ENCODE measurements around the gene USP49. TPM values are rescaled to one million over a fixed set of nuclear protein-coding genes. Genes with fewer than 3 reads are reported as not detected.

The USP49 gene
- total and polyA plus RNA-seq, 3 experiments from 2014 or later: 0.59 to 5.2 (median 5.0) TPM

DNA sequence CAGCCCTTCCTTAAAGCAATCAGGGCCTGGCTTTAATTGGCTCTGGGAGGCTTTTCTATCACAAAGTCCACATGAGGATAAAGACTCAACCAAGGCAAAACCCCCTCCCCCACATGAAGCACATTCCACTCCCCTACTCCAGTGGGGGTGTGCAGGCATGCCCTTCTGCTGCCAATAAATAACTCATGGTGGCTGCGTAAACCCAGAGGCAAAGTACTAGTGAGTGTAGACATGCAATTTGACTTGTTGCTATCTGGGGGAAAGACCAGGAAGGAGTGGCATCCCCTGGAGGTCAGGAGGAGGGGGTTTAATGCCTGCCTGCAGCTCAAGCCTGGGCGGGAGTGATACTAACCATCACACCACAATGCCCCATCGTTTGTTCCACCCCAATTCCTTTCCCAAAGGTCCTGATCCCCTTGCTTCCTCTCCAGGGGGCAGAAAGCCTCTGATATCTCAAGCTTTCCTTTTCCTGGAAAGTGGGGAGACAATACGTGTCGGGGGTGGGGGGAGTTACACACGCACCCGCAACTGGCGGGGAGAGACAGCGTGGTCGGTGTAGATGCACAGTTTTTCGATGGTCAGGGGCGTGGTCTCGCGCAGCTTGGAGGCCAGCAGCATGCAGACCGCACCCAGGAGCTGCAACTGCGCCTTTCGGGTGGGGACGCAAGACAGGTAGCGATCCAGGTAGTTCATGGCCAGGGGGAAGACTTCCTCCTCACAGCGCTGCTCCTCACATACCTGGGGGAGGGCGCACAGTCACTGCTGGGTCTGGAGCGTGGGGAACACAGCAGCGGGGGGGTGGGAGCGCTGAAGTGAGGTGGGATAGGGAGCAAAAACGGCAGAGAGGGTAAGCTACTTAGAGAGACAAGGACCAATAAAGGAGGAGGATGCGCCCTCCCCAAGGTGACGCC lies 44.9 kb upstream of the USP49 start:
- Histone ChIP-seq H3K27ac (ENCODE audit: low read depth, low read length) (peak overlapping the region; percentile 73), H3K27me3 (ENCODE audit: insufficient read depth, low read length, poor library complexity, severe bottlenecking) (no peaks in the 10 kb centered on the region), H3K4me1 (ENCODE audit: insufficient read depth, low read length) (peaks cover 77% of the 10 kb centered on the region), H3K36me3 (ENCODE audit: insufficient read depth, low read length) (peaks cover 25% of the 10 kb centered on the region), H3K4me3 (ENCODE audit: low read length) (peak overlapping the region; percentile 84), H3K9me3 (ENCODE audit: low read length) (no peaks in the 10 kb centered on the region)
- ChIA-PET POLR2A (interaction anchor here (1.2 to 2.1 kb wide), 3 partner anchors 18 to 99 kb away, joined by 5 to 12 read pairs (median 6); partner anchors contain the start of genes BYSL and MED20), CTCF (interaction anchor here (0.7 to 11.8 kb wide), 7 partner anchors 8 to 154 kb away, joined by 3 to 167 read pairs (median 6); partner anchors contain the start of genes BYSL, MED20, TAF8 and TOMM6)
- Mint-ChIP-seq H3K27me3 (peaks cover 0 to 2% of the 10 kb centered on the region in 2 donors), H3K4me1 (peaks cover 64 to 83% (median 68%) of the 10 kb centered on the region in 3 donors), H3K27ac (peak overlapping the region; percentile 81 to 98 (median 96)), H3K4me3 (peak overlapping the region; percentile 78 to 97 (median 95)), H3K9me3 (peaks cover 0 to 2% (median 0%) of the 10 kb centered on the region in 5 donors), H3K36me3 (peaks cover 4 to 30% (median 5%) of the 10 kb centered on the region in 3 donors)
- peak in 1 of 5 donors; percentile 55 for DNase-seq

DNA sequence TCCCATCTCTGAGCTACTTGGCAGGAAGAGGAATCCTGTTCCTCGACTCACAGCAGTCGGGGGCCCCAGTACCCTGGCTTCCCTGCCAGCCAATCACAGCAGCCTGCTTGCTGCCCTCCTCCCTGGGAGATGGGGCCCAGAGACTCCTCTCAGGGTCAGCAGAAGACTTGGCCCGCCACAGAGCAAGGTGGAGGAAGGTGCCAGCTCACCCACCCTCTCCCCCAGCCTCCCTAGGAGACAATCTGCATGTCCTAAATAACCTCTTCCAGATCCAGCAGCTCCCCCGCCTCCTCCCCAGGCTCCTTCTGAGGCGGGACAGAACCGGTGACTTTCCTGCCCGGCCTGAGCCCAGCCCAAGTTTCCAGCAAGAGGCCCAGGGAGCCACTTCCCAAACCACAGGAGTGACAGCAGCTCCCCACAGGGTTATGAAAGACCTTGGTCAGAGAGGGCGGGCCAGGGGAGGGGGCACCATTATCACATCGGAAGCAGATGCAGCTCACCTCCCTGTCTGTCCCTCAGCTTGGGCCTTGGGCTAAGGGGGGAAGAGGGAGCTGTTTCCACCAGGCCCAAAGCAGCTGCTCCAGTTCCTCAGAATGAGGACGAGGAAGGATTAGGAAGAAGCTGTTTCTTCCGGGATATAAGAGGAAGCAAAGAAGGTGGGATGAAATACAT lies 44.1 kb upstream of the USP49 start:
- peaks cover 72 to 83% (median 72%) of the 10 kb centered on the region in 3 donors for H3K4me1 Mint-ChIP-seq
- peaks cover 33% of the 10 kb centered on the region for H3K36me3 ChIP-seq (ENCODE audit: insufficient read depth, low read length)
- H3K27ac Mint-ChIP-seq: peak overlapping the region; percentile 81 to 98 (median 96)
- H3K9me3 ChIP-seq (ENCODE audit: low read length): no peaks in the 10 kb centered on the region
- H3K4me3 Mint-ChIP-seq: peak overlapping the region; percentile 78 to 97 (median 95)
- ChIA-PET CTCF (interaction anchor here (1.2 to 11.8 kb wide), 5 partner anchors 9 to 153 kb away, joined by 3 to 167 read pairs (median 38); partner anchors contain the start of genes BYSL, MED20, TAF8 and TOMM6), POLR2A (interaction anchor here (0.6 to 2.1 kb wide), 6 partner anchors 11 to 155 kb away, joined by 3 to 12 read pairs (median 4); partner anchors contain the start of genes BYSL and MED20)
- peak overlapping the region; percentile 73 for H3K27ac ChIP-seq (ENCODE audit: low read depth, low read length)
- H3K27me3 ChIP-seq (ENCODE audit: insufficient read depth, low read length, poor library complexity, severe bottlenecking): no peaks in the 10 kb centered on the region
- peaks cover 7 to 35% (median 8%) of the 10 kb centered on the region in 3 donors for H3K36me3 Mint-ChIP-seq
- peak in 2 of 5 donors; percentile 5 to 15 for DNase-seq
- peaks cover 0 to 2% (median 0%) of the 10 kb centered on the region in 5 donors for H3K9me3 Mint-ChIP-seq
- H3K27me3 Mint-ChIP-seq: peaks cover 0 to 2% of the 10 kb centered on the region in 2 donors
- peak overlapping the region; percentile 84 for H3K4me3 ChIP-seq (ENCODE audit: low read length)
- H3K4me1 ChIP-seq (ENCODE audit: insufficient read depth, low read length): peaks cover 77% of the 10 kb centered on the region

DNA sequence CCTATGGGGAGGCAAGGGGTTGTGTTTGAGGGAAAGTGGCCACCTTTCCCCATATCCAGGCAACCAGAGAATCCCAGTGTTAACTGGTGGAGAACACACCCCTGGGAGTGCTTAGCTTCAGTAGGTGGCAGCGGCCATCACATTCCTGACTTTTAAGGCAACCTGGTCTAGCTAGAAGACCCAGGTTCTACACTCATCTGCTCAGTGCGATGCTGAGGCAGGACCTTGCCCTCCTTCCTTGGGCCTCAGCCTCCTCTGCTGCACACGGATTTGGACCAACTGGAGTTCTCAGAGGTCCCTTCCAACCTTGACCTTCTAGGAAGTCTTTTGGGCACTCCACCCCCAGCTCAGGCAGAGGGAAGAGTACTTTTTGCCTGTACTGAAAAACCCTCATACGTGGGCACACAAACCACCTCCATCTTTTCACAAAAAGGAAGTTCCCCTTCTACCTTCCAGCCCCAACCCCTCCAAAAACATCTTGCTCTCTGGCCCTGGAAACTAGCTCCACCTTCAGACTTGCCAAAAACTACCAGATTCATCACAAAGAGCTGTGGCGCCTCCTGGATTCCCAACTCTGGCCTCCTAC lies 43.5 kb upstream of the USP49 start:
- peaks cover 73 to 81% (median 74%) of the 10 kb centered on the region in 3 donors for H3K4me1 Mint-ChIP-seq
- H3K4me3 ChIP-seq (ENCODE audit: low read length): peak overlapping the region; percentile 84

DNA sequence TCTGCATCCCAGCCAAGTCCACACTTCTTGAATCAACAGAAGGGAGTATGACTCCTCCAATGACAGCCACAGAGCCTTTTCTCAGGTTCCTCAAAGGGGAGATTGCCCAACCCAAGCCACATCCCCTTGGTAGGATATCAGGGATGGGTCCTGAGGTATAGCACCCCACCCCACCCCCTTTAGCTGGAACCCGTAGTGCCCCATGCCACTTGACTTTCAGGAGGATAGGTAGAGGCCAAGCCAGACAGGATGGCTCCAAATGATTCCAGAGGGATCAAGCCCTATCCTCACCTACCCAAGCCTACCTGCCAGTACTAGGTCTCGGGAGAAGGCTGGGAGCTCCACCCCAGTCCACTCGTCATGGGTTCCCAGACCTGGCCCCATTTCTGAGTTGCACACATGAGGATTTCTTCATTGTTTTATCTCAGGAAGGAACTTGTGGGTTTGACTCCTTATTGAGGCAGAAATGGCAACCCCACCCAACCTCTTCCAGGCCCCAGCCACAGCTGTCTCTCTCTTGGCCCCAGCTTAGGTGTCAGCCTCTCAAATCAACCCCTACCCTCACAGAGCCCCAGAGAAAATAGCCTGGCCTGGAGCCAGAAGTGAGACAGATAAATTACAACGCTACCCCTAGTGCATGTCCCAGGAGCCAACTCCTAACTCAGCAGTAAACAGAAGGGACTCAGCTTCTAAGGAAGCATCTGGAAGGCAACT lies 42.8 kb upstream of the USP49 start:
- Mint-ChIP-seq H3K27ac (peak overlapping the region; percentile 81 to 98 (median 96)), H3K4me1 (peaks cover 71 to 79% (median 76%) of the 10 kb centered on the region in 3 donors), H3K9me3 (peaks cover 0 to 2% (median 0%) of the 10 kb centered on the region in 5 donors), H3K27me3 (peaks cover 0 to 2% of the 10 kb centered on the region in 2 donors), H3K4me3 (peak overlapping the region; percentile 78 to 97 (median 95)), H3K36me3 (peaks cover 9 to 42% (median 10%) of the 10 kb centered on the region in 3 donors)
- no peaks in the 10 kb centered on the region for H3K9me3 ChIP-seq (ENCODE audit: low read length)
- DNase-seq: peak; percentile 34 to 81 (median 74)
- no peaks in the 10 kb centered on the region for H3K27me3 ChIP-seq (ENCODE audit: insufficient read depth, low read length, poor library complexity, severe bottlenecking)
- CTCF ChIA-PET: interaction anchor here (1.1 to 11.8 kb wide), 5 partner anchors 9 to 152 kb away, joined by 3 to 167 read pairs (median 38); partner anchors contain the start of genes BYSL, MED20, TAF8 and TOMM6
- H3K27ac ChIP-seq (ENCODE audit: low read depth, low read length): peak overlapping the region; percentile 73
- POLR2A ChIA-PET: interaction anchor here (0.7 to 1.5 kb wide), 5 partner anchors 10 to 110 kb away, joined by 3 to 4 read pairs (median 4); no protein-coding TSS in a partner anchor
- H3K36me3 ChIP-seq (ENCODE audit: insufficient read depth, low read length): peaks cover 39% of the 10 kb centered on the region
- peak overlapping the region; percentile 84 for H3K4me3 ChIP-seq (ENCODE audit: low read length)
- peaks cover 71% of the 10 kb centered on the region for H3K4me1 ChIP-seq (ENCODE audit: insufficient read depth, low read length)

More for the DNA sequence above, 43.5 kb upstream of the USP49 start:
- H3K9me3 ChIP-seq (ENCODE audit: low read length): no peaks in the 10 kb centered on the region
- peaks cover 37% of the 10 kb centered on the region for H3K36me3 ChIP-seq (ENCODE audit: insufficient read depth, low read length)
- ChIA-PET POLR2A (interaction anchor here (0.6 to 2.1 kb wide), 7 partner anchors 10 to 154 kb away, joined by 3 to 12 read pairs (median 3); partner anchors contain the start of genes BYSL and MED20), CTCF (interaction anchor here (1.1 to 11.8 kb wide), 6 partner anchors 8 to 152 kb away, joined by 3 to 167 read pairs (median 22); partner anchors contain the start of genes BYSL, MED20, TAF8 and TOMM6)
- H3K36me3 Mint-ChIP-seq: peaks cover 9 to 40% (median 9%) of the 10 kb centered on the region in 3 donors
- peaks cover 0 to 2% (median 0%) of the 10 kb centered on the region in 5 donors for H3K9me3 Mint-ChIP-seq
- H3K27ac Mint-ChIP-seq: peak overlapping the region; percentile 81 to 98 (median 96)
- H3K27ac ChIP-seq (ENCODE audit: low read depth, low read length): peak overlapping the region; percentile 73
- DNase-seq: no peak
- H3K27me3 ChIP-seq (ENCODE audit: insufficient read depth, low read length, poor library complexity, severe bottlenecking): no peaks in the 10 kb centered on the region
- H3K27me3 Mint-ChIP-seq: peaks cover 0 to 2% of the 10 kb centered on the region in 2 donors
- H3K4me3 Mint-ChIP-seq: peak overlapping the region; percentile 78 to 97 (median 95)
- peaks cover 76% of the 10 kb centered on the region for H3K4me1 ChIP-seq (ENCODE audit: insufficient read depth, low read length)

DNA sequence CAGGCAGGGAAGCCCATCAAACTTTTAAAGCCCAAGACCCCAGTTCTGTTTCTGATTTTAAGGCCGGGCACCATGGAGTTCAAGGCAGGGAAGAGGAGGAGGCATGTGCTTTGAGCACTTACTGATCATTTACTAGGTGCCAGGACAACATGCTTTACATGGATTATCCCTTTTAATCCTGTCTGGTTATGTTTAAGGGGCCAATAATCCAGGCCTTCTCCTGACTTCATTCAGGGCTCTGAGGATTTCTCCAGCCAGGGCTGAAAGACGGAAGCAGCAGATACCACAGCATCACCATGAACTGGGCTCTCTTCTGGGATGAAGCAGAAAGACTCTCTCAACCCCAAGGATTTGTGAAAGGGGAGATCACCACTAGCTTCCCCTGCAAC lies 42.3 kb upstream of the USP49 start:
- H3K36me3 ChIP-seq (ENCODE audit: insufficient read depth, low read length): peaks cover 44% of the 10 kb centered on the region
- H3K27ac ChIP-seq (ENCODE audit: low read depth, low read length): peak overlapping the region; percentile 73
- Mint-ChIP-seq H3K4me3 (peak overlapping the region; percentile 78 to 97 (median 95)), H3K9me3 (peaks cover 0 to 2% (median 0%) of the 10 kb centered on the region in 5 donors), H3K4me1 (peaks cover 71 to 79% (median 78%) of the 10 kb centered on the region in 3 donors), H3K27me3 (peaks cover 0 to 2% of the 10 kb centered on the region in 2 donors), H3K36me3 (peaks cover 9 to 48% (median 12%) of the 10 kb centered on the region in 3 donors), H3K27ac (peak overlapping the region; percentile 81 to 98 (median 94))
- ChIA-PET CTCF (interaction anchor here (1.1 to 11.8 kb wide), 6 partner anchors 9 to 151 kb away, joined by 3 to 167 read pairs (median 28); partner anchors contain the start of genes BYSL, MED20, TAF8 and TOMM6), POLR2A (interaction anchor here (0.7 kb wide), 1 partner anchor 109 kb away, joined by 4 read pairs; no protein-coding TSS in a partner anchor)
- H3K27me3 ChIP-seq (ENCODE audit: insufficient read depth, low read length, poor library complexity, severe bottlenecking): no peaks in the 10 kb centered on the region
- no peak for DNase-seq
- peaks cover 69% of the 10 kb centered on the region for H3K4me1 ChIP-seq (ENCODE audit: insufficient read depth, low read length)
- H3K4me3 ChIP-seq (ENCODE audit: low read length): peak overlapping the region; percentile 84
- no peaks in the 10 kb centered on the region for H3K9me3 ChIP-seq (ENCODE audit: low read length)

DNA sequence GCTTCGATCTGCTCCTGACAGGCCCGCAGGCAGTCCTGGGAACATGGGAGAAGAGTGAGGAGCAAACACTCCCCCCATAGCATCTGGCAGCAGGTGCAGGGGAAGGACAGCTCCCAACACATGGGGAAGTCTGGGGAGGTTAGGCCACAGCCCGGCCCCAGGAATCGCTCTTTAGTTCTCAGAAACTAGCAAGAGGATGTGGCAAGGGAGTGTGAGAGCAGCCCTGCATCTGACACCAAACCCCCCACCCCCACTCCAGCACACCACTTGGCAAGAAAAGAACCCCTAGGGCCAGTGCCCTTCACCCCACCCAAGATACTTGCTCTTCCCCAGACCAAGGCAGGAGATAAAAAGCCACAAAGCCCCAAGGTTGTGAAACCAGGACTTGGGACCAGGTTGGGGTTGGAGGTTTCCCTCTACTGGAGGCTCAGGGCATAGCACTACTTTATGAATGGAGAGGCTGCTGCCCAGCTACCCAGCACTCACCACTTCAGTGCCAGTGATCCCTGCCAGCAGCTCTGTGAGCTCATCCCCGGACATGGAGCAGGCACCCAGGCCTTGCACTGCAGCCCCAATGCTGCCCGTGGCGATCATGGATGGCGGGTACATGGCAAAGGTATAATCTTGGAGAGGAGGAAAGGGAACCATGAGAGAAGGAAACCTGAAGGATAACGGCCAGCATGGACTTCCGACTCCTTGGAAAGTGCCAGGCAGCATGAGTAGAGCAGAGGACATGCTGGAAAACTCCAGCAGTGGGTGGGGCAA lies 41.1 kb upstream of the USP49 start:
- peak overlapping the region; percentile 81 to 98 (median 94) for H3K27ac Mint-ChIP-seq
- CTCF ChIA-PET: interaction anchor here (0.6 to 11.8 kb wide), 16 partner anchors 9 to 165 kb away, joined by 3 to 167 read pairs (median 4); partner anchors contain the start of genes BYSL, MED20, TAF8 and TOMM6
- Histone ChIP-seq H3K27me3 (ENCODE audit: insufficient read depth, low read length, poor library complexity, severe bottlenecking) (no peaks in the 10 kb centered on the region), H3K27ac (ENCODE audit: low read depth, low read length) (peak overlapping the region; percentile 40), H3K9me3 (ENCODE audit: low read length) (no peaks in the 10 kb centered on the region), H3K4me3 (ENCODE audit: low read length) (peak overlapping the region; percentile 53), H3K4me1 (ENCODE audit: insufficient read depth, low read length) (peaks cover 62% of the 10 kb centered on the region), H3K36me3 (ENCODE audit: insufficient read depth, low read length) (peaks cover 55% of the 10 kb centered on the region)
- DNase-seq: peak; percentile 67 to 89 (median 73)
- POLR2A ChIA-PET: interaction anchor here (0.8 to 5.0 kb wide), 4 partner anchors 14 to 150 kb away, joined by 3 to 24 read pairs (median 3); partner anchors contain the start of genes BYSL, MED20 and USP49
- peak overlapping the region; percentile 76 to 97 (median 94) for H3K4me3 Mint-ChIP-seq
- peaks cover 0 to 2% of the 10 kb centered on the region in 2 donors for H3K27me3 Mint-ChIP-seq
- H3K9me3 Mint-ChIP-seq: no peaks in the 10 kb centered on the region
- H3K36me3 Mint-ChIP-seq: peaks cover 9 to 57% (median 15%) of the 10 kb centered on the region in 3 donors
- peaks cover 71 to 80% (median 76%) of the 10 kb centered on the region in 3 donors for H3K4me1 Mint-ChIP-seq
